Retinal pigment epithelial cell (primary cell): ENCODE measurements around the gene IPPK.

Experiments
- DNase-seq: peaks from one replicate; pipeline ENCODE4 v3.0.0-alpha.2; 2010; ENCODE audit warnings: low read depth
- H3K4me3 ChIP-seq: 2 replicates; pipeline ENCODE4 v1.5.1; 2011; ENCODE audit warnings: mild to moderate bottlenecking, low read length, control low read depth, moderate library complexity
- TF ChIP-seq, protein P1 (sequence below): conservative IDR thresholded peaks from 2 replicates; pipeline ENCODE4 v1.5.1; 2011; ENCODE audit warnings: low read depth, low read length, control low read depth, inconsistent platforms

Gene IPPK

DNA sequence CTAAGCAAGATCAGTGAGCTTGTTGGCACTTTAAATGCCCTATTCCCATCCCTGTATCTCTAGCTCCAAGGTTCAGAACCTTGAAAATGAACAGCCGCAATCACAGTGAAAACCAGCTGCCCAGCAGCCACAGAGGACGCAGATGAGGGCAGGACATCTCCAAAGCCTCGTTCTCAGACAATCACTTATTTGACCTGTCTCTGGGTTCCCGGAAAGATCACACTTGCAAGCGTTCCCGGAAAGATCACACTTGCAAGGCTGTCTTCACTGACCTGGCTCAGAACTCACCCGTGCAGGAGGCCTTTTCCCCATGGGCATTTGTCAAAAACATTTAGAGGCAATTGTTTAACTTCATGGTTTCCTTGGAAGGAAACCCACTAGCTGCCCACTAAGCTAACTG, 25.7 kb downstream of the IPPK start:
- no peak overlapping the region for H3K4me3 ChIP-seq
- no peak for DNase-seq
- TF ChIP-seq, protein P1, sequence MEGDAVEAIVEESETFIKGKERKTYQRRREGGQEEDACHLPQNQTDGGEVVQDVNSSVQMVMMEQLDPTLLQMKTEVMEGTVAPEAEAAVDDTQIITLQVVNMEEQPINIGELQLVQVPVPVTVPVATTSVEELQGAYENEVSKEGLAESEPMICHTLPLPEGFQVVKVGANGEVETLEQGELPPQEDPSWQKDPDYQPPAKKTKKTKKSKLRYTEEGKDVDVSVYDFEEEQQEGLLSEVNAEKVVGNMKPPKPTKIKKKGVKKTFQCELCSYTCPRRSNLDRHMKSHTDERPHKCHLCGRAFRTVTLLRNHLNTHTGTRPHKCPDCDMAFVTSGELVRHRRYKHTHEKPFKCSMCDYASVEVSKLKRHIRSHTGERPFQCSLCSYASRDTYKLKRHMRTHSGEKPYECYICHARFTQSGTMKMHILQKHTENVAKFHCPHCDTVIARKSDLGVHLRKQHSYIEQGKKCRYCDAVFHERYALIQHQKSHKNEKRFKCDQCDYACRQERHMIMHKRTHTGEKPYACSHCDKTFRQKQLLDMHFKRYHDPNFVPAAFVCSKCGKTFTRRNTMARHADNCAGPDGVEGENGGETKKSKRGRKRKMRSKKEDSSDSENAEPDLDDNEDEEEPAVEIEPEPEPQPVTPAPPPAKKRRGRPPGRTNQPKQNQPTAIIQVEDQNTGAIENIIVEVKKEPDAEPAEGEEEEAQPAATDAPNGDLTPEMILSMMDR = no peak

DNA sequence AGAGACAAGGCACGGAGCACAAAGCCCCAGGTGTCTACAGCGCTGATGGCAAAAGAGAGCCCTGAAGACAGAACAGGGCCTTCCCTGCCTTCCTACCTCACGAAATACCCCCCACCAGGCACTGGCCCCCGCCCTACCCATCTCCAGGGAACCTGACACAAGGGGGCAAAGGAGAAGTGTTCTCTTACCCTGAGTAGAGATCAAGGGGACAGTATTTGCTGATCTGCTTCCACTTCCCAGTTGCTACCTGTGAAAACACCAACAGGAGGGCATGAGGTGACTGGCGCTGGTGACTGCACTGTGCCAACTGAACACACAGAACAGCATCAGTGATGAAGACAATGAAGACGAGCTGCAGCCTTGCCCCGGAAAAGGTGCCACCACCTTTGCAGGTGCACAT, 27.4 kb downstream of the IPPK start:
- TF ChIP-seq, protein P1 = no peak
- no peak overlapping the region for H3K4me3 ChIP-seq
- DNase-seq = no peak

DNA sequence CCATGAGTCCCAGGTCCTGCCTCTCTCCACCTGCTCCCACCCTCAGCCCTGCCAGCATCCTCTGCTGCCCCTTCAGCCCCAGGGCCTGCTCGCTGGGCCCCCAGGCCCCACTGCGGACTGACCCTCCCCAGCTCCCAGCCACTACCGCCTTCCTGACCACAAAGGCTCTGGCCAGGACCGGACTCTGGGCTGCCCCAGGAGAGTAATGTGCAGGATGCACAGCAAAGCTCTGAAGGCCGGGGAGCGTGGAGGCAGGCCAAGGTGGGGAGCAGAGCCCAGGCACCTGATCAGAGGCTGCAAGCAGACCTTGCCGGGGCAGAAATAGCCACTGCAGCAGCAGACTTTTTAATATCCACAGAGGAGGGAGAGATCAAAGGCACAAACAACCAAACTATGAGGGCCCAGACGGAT, 27.9 kb downstream of the IPPK start:
- TF ChIP-seq, protein P1 = no peak
- no peak for DNase-seq
- no peak overlapping the region for H3K4me3 ChIP-seq

DNA sequence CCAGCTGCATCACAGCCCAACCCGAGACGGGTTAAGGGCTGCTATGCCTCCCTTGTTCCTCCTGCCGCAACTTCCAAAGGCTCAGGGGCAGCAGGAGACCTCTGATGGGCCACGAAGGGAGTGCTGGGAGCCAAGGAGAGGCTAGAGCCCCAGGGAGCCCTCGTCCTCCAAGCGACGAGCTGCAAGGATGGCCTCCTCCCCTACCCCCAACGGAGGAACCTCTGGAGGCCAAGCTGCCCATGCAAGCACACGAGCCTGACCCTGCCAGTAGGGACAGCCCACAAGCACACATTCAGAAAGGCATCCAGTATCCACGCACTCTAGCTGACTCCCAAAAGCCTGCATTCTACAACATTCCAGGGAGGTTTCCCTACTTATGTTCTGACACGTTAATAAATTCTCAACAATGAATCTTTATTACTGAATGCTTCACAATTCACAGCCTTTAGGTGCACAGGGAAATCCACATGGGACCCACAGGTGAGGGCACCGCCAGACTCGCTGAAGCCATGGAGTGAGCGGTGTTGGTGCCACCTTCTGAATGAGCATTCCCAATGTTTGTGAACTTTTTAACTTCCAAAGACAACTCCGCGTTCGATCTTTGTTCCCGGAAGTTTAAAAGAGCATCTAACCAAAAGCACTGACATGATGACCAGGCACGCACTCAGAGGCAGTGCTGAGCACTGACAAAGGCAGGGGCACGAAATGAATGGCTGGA, 28.7 kb downstream of the IPPK start:
- DNase-seq = no peak
- H3K4me3 ChIP-seq = no peak overlapping the region
- TF ChIP-seq, protein P1 = no peak

DNA sequence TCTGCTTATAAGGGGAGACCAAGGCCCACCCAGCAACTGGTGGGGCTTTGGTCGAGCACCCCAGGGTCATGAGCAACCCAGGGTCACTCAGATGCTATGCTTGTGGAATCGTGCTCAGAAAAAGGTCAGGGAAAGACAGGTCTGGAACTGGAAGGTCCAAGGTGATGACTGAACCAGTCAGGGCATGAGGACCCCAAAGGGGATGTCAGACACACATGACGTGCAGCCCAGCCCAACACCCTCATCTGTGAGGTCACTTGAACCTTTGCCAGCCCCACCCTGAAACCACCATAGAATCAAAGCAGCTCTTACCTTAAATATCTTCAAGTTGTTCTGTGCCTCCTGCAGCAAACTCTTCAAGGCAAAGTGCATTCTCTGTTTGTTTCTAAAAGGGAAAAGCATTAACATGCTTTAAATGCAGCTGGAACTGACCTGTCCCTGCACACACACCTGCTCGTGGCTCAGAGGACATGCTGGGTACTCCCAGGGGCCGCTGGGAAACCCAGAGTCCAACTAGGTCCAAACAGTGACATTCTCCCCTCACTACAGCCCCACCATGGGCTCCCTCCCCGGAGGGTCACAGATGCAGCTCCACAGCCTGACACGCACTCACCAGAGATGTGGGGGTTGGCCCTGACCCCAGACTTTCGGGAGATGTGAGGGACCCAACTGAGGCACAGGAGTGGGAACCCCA, 29.4 kb downstream of the IPPK start:
- TF ChIP-seq, protein P1 = no peak
- no peak overlapping the region for H3K4me3 ChIP-seq
- DNase-seq = no peak

DNA sequence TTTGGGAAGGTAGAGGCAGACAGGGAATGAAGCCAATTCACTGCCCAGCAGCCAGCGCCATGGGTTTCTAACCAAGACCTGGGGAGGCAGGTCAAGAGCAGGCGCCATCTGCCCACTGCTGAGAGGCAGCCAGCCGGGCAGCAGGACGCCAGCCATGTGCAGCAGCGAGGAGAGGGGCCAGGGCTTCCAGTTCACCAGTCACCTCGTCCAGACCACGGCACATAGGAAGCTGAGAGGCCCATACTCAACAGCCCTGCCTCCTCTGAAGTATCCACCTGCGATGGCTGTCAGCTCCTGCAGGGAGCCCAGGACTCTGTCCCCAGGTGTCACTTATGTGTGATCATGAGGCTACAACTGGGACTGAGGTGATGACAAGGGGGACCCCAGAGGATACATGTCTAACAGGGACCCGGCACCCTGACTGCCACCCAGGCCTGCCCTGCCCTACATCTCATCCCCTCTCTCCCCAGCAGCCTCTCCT, 30.1 kb downstream of the IPPK start:
- no peak overlapping the region for H3K4me3 ChIP-seq
- DNase-seq = no peak
- TF ChIP-seq, protein P1 = no peak

DNA sequence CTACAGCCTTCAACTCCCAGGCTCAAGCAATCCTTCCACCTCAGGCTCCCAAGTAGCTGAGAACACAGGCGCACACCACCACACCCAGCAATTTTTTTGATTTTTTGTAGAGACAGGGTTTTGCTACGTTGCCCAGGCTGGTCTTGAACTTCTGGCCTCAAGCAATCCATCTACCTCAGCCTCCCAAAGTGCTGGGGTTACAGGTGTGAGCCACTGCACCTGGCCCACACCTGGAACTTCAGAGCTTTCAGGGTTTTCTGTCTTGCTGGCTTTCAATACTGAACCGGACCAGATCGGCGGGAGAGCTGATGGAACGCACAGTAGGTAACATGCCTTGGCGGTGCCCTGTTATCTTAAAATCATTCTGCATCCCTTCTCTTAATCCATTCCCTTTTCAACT, 30.8 kb downstream of the IPPK start:
- TF ChIP-seq, protein P1 = no peak
- DNase-seq = no peak
- H3K4me3 ChIP-seq = no peak overlapping the region
